COR-L47 (cell line): Measurements from ENCODE around the gene ITGB5.

Source experiments
- DNase-seq: peaks from one replicate; lab custom pipeline; 2025; lab: John Stamatoyannopoulos, UW

ITGB5 gene

GRCh38 chr3:124748560-124749198 lies 138.5 kb downstream of the ITGB5 start:
- no peak for DNase-seq

GRCh38 chr3:124747111-124747981 lies 139.8 kb downstream of the ITGB5 start:
- DNase-seq, result no peak

GRCh38 chr3:124745756-124746155 lies 141.4 kb downstream of the ITGB5 start:
- DNase-seq, result no peak

- no peak for DNase-seq
Observed at GRCh38 chr3:124741027-124741426, 146.1 kb downstream of the ITGB5 start.

- no peak for DNase-seq
Observed at GRCh38 chr3:124731760-124732159, 155.4 kb downstream of the ITGB5 start.

GRCh38 chr3:124730941-124731297 lies 156.2 kb downstream of the ITGB5 start:
- DNase-seq, result no peak

- peak; percentile 89 for DNase-seq
Observed at GRCh38 chr3:124730129-124730940, 156.8 kb downstream of the ITGB5 start, which contains the start of gene UMPS. Gene UMPS (plus strand): TSS chr3:124730452. CDS start chr3:124730472, 20 bp downstream.

- DNase-seq, result no peak
Observed at GRCh38 chr3:124722589-124722988, 164.6 kb downstream of the ITGB5 start.

GRCh38 chr3:124714223-124714853 lies 172.8 kb downstream of the ITGB5 start:
- DNase-seq, result no peak
